Heart left ventricle (tissue), 16 donors: ENCODE measurements around the gene ADCY3. TPM values are rescaled to one million over a fixed set of nuclear protein-coding genes. Genes with fewer than 3 reads are reported as not detected.

Experiments used
- ATAC-seq, 4 donors: fragments of 200-7000 bp; cut with Tn5 transposase; one replicate each; pipeline ENCODE4 v1.9.1; 2020 to 2022; ENCODE audit warnings: moderate library complexity in 4 of 4, mild to moderate bottlenecking in 3 of 4, moderate number of reproducible peaks in 1 of 4
- DNase-seq, 5 donors: peaks; one replicate each; pipeline ENCODE4 v3.0.0-alpha.2; 2020
- H3K27ac ChIP-seq, 12 donors: fragments of 200-600 bp; sonication (generic) in 4 of 12; one replicate each; pipeline versions ENCODE4 v1.5.0 to v1.8.0; 2016 to 2022; ENCODE audit warnings: mild to moderate bottlenecking in 2 of 12
- H3K27me3 ChIP-seq, 9 donors: fragments of 200-600 bp; sonication (generic) in 2 of 9; one replicate each; pipeline versions ENCODE4 v1.5.1 to v1.8.0; 2016 to 2022; ENCODE audit warnings: mild to moderate bottlenecking in 3 of 9
- H3K36me3 ChIP-seq, 9 donors: fragments of 200-600 bp; sonication (generic) in 2 of 9; one replicate each; pipeline versions ENCODE4 v1.5.0 to v1.8.0; 2018 to 2022; ENCODE audit warnings: mild to moderate bottlenecking in 2 of 9
- H3K4me1 ChIP-seq, 12 donors: fragments of 200-600 bp; sonication (generic) in 4 of 12; one replicate each; pipeline versions ENCODE4 v1.5.0 to v1.8.0; 2016 to 2022; ENCODE audit warnings: mild to moderate bottlenecking in 3 of 12
- H3K4me3 ChIP-seq, 12 donors: fragments of 200-600 bp; sonication (generic) in 4 of 12; one replicate each; pipeline versions ENCODE4 v1.5.0 to v1.8.0; 2017 to 2022; ENCODE audit warnings: mild to moderate bottlenecking in 9 of 12, moderate library complexity in 4 of 12
- H3K9me3 ChIP-seq, 12 donors: fragments of 200-600 bp; sonication (generic) in 4 of 12; one replicate each; pipeline versions ENCODE4 v1.5.0 to v1.8.0; 2016 to 2022; ENCODE audit warnings: mild to moderate bottlenecking in 1 of 12
- CTCF ChIP-seq, 12 donors: fragments of 200-600 bp; sonication (generic) in 4 of 12; IDR thresholded peaks; one replicate each; pipeline versions ENCODE4 v1.5.0 to v1.8.0; 2018 to 2022; ENCODE audit warnings: antibody characterized with exemption in 12 of 12, mild to moderate bottlenecking in 5 of 12
- POLR2A ChIP-seq, 2 donors: fragments of 450-650 bp; IDR thresholded peaks; one replicate each; pipeline ENCODE4 v1.6.1; 2017; ENCODE audit warnings: antibody characterized with exemption in 2 of 2, mild to moderate bottlenecking in 2 of 2, moderate library complexity in 2 of 2
- WGBS, 4 donors: extraction: QIAGEN DNeasy Blood & Tissue Kit in 2 of 4; methylation state at CpG; one replicate each; pipeline versions ENCODE4 v1.1.5 to v1.1.7; 2013 to 2018; 5-methylcytosine and 5-hydroxymethylcytosine counted together
- intact Hi-C, 10 donors: fragments of 100-400 bp; cut with DNase I; formaldehyde crosslinking; loops; one replicate each; pipeline versions ENCODE4 v1.11.1 to v1.14.2; 2022
- polyA plus RNA-seq, 2 donors: library from polyadenylated mRNA; stranded (reverse); fragments of 200-250 nt; gene quantifications; one replicate each; pipeline ENCODE4 v1.2.3, GENCODE V29; 2013
- total RNA-seq, 9 donors: library from RNA; depleted of rRNA in 2 of 9; stranded (reverse); fragments of >200 nt in 2 of 9; fragmentation: NEBNext Ultra II Directional in 3 of 9; extraction: Animal tissue kit (Norgen Biotek cat#: 25700) in 3 of 9; gene quantifications; one replicate each; pipeline versions ENCODE4 v1.1.0 to v1.2.4, GENCODE V29; 2016 to 2023
- donor health status: ischemic (EF 13 %, LVEDD 7.1; RV severe dilation, severe dysfunction).
- donor health status: healthy with polysubstance abuse.
- donor health status: DM: no; HTN: yes; CAD: no.
- donor health status: DM: no; HTN: no; CAD: no.
- donor health status: ischemic (EF 25% LVEDD 6.9; RV normal size, moderate dysfunction).
- donor health status: ischemic (EF 25% LVEDD 5.7; RV mildly dilated, moderate dysfunction).
- donor health status: healthy.
- donor health status: DM: yes; HTN: yes; CAD: no.
- donor health status: ischemic (EF 35%, LVEDD 5.7; RV mildly dilated, moderate dysfunction).
- donor health status: nonischemic (EF 11% LVEDD 7.7; RV severe dilation, severe dysfunction).
- donor health status: DM: yes; HTN: yes; CAD: no.
- donor health status: PGD.
- donor health status: ischemic (EF 29% LVEDD 5.4; RV normal size, mild dysfunction).
- donor health status: nonischemic (EF 23%, LVEDD 6.1; RV moderate dilation, normal function).

ADCY3 gene
- total and polyA plus RNA-seq, 11 donors = 9.3 to 36.0 (median 14.4) TPM

- Histone ChIP-seq H3K36me3 (peaks cover 0 to 100% (median 93%) of the 10 kb centered on the region in 9 donors), H3K9me3 (peaks cover 0 to 14% (median 4%) of the 10 kb centered on the region in 12 donors), H3K4me3 (no peak overlapping the region), H3K4me1 (peaks cover 0 to 26% (median 5%) of the 10 kb centered on the region in 12 donors), H3K27ac (no peak overlapping the region), H3K27me3 (no peaks in the 10 kb centered on the region)
- TF ChIP-seq CTCF (IDR thresholded peaks at IDR 0.05) = no peak
- TF ChIP-seq POLR2A (IDR thresholded peaks at IDR 0.05) = no peak
- ATAC-seq (no peak), DNase-seq (no peak)
- intact Hi-C loops = no loop called here
Observed at GRCh38 chr2:24955232-24955631, 35.2 kb upstream of the ADCY3 start.

- H3K9me3 ChIP-seq = peaks cover 0 to 5% (median 1%) of the 10 kb centered on the region in 12 donors
- no peak overlapping the region for H3K27ac ChIP-seq
- no peak for TF ChIP-seq CTCF (IDR thresholded peaks at IDR 0.05)
- TF ChIP-seq POLR2A (IDR thresholded peaks at IDR 0.05) = no peak
- DNase-seq (no peak), ATAC-seq (no peak)
- no peak overlapping the region for H3K4me3 ChIP-seq
- intact Hi-C loops = no loop called here
- peaks cover 0 to 14% (median 0%) of the 10 kb centered on the region in 12 donors for H3K4me1 ChIP-seq
- WGBS, 4 donors = 91 to 97% (median 95%) methylated on average over 7 of the region's 7 CpGs
- no peaks in the 10 kb centered on the region for H3K27me3 ChIP-seq
- peaks cover 0 to 99% (median 87%) of the 10 kb centered on the region in 9 donors for H3K36me3 ChIP-seq
Observed at GRCh38 chr2:24950102-24950501, 30.1 kb upstream of the ADCY3 start.

GRCh38 chr2:24948506-24948905 is 28.5 kb upstream of the ADCY3 start:
- peak in 1 of 4 donors; percentile 20 for ATAC-seq
- no peak for TF ChIP-seq POLR2A (IDR thresholded peaks at IDR 0.05)
- TF ChIP-seq CTCF (IDR thresholded peaks at IDR 0.05) = no peak
- H3K4me3 ChIP-seq = no peak overlapping the region
- peaks cover 0 to 93% (median 78%) of the 10 kb centered on the region in 9 donors for H3K36me3 ChIP-seq
- no peak for DNase-seq
- H3K4me1 ChIP-seq = peaks cover 0 to 14% (median 0%) of the 10 kb centered on the region in 12 donors
- intact Hi-C loops = no loop called here
- no peaks in the 10 kb centered on the region for H3K27me3 ChIP-seq
- H3K9me3 ChIP-seq = no peaks in the 10 kb centered on the region
- WGBS, 4 donors = 81 to 89% (median 88%) methylated on average over 6 of the region's 6 CpGs
- no peak overlapping the region for H3K27ac ChIP-seq

GRCh38 chr2:24947561-24948157 is 27.6 kb upstream of the ADCY3 start:
- ATAC-seq (no peak), DNase-seq (no peak)
- H3K9me3 ChIP-seq = no peaks in the 10 kb centered on the region
- intact Hi-C loops = no loop called here
- H3K27me3 ChIP-seq = no peaks in the 10 kb centered on the region
- no peak for TF ChIP-seq CTCF (IDR thresholded peaks at IDR 0.05)
- TF ChIP-seq POLR2A (IDR thresholded peaks at IDR 0.05) = no peak
- no peak overlapping the region for H3K27ac ChIP-seq
- no peak overlapping the region for H3K4me3 ChIP-seq
- 74 to 88% (median 78%) methylated on average over 3 of the region's 3 CpGs for WGBS, 4 donors
- peaks cover 0 to 87% (median 70%) of the 10 kb centered on the region in 9 donors for H3K36me3 ChIP-seq
- H3K4me1 ChIP-seq = peaks cover 0 to 14% (median 0%) of the 10 kb centered on the region in 12 donors
